Gastroesophageal sphincter (tissue), 3 donors: ENCODE data around the gene SERGEF.

Source experiments
- POLR2A ChIP-seq, 2 donors: fragments of 450-650 bp; IDR thresholded peaks; one replicate each; pipeline ENCODE4 v1.6.1; 2017; ENCODE audit warnings: antibody characterized with exemption in 2 of 2, mild to moderate bottlenecking in 2 of 2, moderate library complexity in 1 of 2
- POLR2AphosphoS5 ChIP-seq: sonication (generic); formaldehyde crosslinking; IDR thresholded peaks from one replicate; pipeline ENCODE4 v1.6.1; 2017; ENCODE audit warnings: antibody characterized with exemption
- TF ChIP-seq, protein P1 (sequence below), 4 experiments: fragments of 200-600 bp in 2 of 4; fragments of 450-650 bp in 2 of 4; sonication (generic) in 1 of 4; IDR thresholded peaks; one replicate each; pipeline ENCODE4 v1.5.1; 2017 to 2019; ENCODE audit warnings: antibody characterized with exemption in 4 of 4, mild to moderate bottlenecking in 2 of 4, moderate library complexity in 2 of 4

DNA sequence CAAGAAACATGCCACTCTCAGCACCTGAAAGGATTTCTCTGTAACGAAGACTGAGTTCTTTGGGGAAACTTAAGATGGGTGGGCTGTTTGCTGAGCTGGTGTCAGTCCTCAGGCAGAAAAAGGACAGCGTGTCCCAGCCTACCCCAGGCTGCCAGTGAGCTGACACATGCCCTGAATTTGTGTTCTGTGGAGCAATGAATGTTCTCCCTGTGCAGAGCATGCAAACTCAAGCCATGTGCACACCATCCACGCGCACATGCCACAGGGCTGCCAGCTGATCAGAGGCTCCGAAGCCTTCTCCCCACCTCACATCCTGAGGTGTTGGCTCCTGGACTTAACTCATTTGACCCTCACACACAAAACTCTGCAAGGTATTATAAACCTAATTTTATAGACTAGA is 173.4 kb downstream of the SERGEF start:
- TF ChIP-seq, protein P1, sequence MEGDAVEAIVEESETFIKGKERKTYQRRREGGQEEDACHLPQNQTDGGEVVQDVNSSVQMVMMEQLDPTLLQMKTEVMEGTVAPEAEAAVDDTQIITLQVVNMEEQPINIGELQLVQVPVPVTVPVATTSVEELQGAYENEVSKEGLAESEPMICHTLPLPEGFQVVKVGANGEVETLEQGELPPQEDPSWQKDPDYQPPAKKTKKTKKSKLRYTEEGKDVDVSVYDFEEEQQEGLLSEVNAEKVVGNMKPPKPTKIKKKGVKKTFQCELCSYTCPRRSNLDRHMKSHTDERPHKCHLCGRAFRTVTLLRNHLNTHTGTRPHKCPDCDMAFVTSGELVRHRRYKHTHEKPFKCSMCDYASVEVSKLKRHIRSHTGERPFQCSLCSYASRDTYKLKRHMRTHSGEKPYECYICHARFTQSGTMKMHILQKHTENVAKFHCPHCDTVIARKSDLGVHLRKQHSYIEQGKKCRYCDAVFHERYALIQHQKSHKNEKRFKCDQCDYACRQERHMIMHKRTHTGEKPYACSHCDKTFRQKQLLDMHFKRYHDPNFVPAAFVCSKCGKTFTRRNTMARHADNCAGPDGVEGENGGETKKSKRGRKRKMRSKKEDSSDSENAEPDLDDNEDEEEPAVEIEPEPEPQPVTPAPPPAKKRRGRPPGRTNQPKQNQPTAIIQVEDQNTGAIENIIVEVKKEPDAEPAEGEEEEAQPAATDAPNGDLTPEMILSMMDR (IDR thresholded peaks at IDR 0.05), result no peak
- TF ChIP-seq POLR2A (IDR thresholded peaks at IDR 0.05) (no peak), POLR2AphosphoS5 (no peak)
